ENCODE measurements around the gene TRAF3IP1. TPM values are rescaled to one million over a fixed set of nuclear protein-coding genes. Genes with fewer than 3 reads are reported as not detected.
"Not testable (repeated sequence)": the region's sequence is repeated elsewhere in the genome, so short reads cannot be mapped to it uniquely, and the experiment has no call there.

The TRAF3IP1 gene
- total RNA-seq, 1 experiment from 2014 or later = 6.8 TPM

DNA sequence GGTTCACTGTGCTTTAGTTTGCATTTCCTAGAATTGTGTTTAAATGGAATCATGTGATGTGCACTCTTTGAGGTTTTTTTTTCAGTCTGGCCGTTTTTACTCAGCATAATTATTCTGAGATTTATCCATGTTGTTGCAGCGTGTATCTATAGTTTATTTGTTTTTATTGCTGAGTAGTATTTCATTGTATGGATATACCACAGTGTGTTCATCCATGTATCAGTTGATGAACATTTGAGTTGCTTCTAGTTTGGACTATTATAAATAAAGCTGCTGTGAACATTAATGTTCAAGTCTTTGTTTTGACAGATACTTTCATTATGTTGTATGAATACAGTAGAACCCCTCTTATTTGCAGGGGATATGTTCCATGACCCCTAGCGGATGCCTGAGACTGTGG, 39.1 kb downstream of the TRAF3IP1 start:
- in situ Hi-C loops (cut with HindIII; ENCODE audit: low pct_unique_long_range_greater_than_20kb, low sequenced_read_pairs) = no loop called here
- DNase-seq (ENCODE audit: low read depth) = no peak

- DNase-seq (ENCODE audit: low read depth) = no peak
- in situ Hi-C loops (cut with HindIII; ENCODE audit: low pct_unique_long_range_greater_than_20kb, low sequenced_read_pairs) = no loop called here
Measured at GRCh38 chr2:238361877-238362276, 41.6 kb downstream of the TRAF3IP1 start.

DNA sequence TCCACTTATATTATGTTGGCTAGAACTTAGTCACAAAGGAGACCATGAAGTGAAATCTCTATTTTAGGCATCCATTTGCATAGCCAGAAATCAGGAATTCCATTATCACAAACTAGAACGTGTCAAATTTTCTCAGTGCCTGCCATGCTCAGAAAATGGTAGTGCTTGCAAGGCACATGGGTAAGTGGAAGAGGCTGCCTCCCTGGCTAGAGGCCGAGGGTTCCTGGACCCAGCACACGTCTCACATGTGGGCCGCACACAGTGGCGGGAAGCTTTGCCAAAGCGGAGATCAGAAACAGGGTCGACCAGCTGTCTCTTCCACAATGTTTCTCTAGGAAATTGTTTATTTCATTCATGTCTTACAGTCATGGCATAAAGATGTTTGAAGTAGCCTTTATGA, 42.3 kb downstream of the TRAF3IP1 start:
- no peak for DNase-seq (ENCODE audit: low read depth)
- in situ Hi-C loops (cut with HindIII; ENCODE audit: low pct_unique_long_range_greater_than_20kb, low sequenced_read_pairs) = no loop called here

GRCh38 chr2:238369591-238370040, 49.3 kb downstream of the TRAF3IP1 start:
- in situ Hi-C loops (cut with HindIII; ENCODE audit: low pct_unique_long_range_greater_than_20kb, low sequenced_read_pairs) = no loop called here
- DNase-seq (ENCODE audit: low read depth) = no peak

DNA sequence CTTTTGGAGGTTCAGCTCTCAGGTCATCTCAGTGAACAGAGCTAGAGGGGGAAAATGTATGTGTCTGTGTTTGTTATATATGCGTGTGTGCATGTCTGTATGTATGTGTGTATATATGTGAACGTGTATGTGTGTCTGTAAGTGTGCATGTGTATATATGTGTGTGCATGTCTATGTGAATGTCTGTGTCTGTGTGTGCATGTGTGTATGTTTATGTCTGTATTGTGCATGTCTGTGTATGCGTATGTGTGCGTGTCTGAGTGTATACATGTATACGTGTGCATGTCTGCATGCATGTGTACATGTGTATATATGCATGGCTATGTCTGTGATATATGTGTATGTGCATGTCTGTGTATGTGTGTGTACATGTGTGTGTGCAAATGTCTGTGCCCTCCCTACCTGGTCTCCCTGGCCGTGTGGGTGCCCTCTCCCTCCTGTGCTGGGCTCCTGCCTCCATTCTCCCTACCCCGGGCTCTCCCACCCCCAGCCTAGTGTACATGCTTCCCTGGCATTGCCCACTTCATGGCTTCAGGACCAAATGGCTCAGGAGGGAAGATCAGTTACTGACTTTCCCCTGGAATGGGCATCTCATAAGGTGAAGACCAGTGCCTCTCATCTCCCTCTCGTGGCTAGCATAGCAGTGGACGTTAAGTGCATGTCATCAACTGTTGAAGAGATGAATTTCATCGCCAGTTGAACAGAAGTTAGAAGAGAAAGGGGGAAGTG, 49.9 kb downstream of the TRAF3IP1 start:
- no peak for DNase-seq (ENCODE audit: low read depth)
- in situ Hi-C loops (cut with HindIII; ENCODE audit: low pct_unique_long_range_greater_than_20kb, low sequenced_read_pairs) = no loop called here

DNA sequence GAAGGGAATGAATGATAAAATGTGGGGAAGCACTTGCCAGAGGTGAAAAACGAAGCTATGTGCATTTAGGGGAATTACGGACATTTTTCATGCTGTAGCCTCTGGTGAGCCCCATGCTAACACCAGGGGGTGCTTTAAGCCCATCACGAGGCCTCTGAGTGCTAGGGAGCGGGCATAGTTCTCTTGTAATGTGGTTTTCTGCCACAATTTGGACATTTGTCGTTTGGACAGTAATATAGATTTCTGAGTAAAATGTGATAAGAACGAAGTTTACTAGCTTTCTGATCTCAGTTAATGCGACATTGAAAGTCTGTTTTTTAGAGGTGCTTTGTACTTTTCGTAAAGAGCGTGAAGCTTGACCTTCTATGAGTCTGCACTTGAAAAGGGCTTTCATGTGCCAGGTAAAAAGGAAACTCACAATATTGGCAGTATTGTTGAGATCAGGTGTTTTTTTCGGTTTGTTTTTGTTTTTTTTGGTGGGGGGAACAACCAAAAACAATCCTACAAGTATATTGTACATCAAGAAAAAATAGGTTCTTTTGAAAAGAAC, 50.6 kb downstream of the TRAF3IP1 start:
- in situ Hi-C loops (cut with HindIII; ENCODE audit: low pct_unique_long_range_greater_than_20kb, low sequenced_read_pairs) = no loop called here
- DNase-seq (ENCODE audit: low read depth) = no peak

DNA sequence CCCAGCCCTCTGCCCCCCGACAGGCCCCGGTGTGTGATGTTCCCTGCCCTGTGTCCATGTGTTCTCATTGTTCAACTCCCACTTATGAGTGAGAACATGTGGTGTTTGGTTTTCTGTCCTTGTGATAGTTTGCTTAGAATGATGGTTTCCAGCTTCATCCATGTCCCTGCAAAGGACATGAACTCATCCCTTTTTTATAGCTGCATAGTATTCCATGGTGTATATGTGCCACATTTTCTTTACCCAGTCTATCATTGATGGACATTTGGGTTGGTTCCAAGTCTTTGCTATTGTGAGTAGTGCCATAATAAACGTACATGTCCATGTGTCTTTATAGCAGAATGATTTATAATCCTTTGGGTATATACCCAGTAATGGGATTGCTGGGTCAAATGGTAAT, 52.0 kb downstream of the TRAF3IP1 start:
- in situ Hi-C loops (cut with HindIII; ENCODE audit: low pct_unique_long_range_greater_than_20kb, low sequenced_read_pairs); DNase-seq (ENCODE audit: low read depth): not testable (repeated sequence)

DNA sequence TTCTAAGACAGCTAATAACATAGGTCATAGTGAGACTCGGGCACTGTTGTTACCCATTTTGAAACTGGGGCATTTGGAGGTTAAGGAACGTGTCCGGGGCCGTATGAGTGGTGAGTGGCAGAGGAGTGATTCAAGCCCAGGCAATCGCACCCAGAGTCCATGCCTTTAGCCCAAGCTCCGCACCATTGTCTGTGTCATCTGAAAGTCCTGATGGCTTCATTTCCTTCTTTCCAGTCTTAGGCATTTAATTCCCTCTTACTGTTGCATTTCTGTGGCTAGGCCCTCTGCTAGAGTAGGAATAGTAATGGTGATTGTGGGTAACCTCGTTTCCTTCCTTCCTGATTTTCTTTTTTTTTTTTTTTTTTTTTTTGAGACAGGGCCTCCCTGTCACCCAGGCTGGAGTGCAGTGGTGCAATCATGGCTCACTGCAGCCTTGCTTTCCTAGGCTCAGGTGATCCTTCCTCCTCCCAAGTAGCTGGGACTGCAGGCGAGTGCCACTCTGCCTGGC, 56.6 kb downstream of the TRAF3IP1 start:
- in situ Hi-C loops (cut with HindIII; ENCODE audit: low pct_unique_long_range_greater_than_20kb, low sequenced_read_pairs) = no loop called here
- no peak for DNase-seq (ENCODE audit: low read depth)

- in situ Hi-C loops (cut with HindIII; ENCODE audit: low pct_unique_long_range_greater_than_20kb, low sequenced_read_pairs) = no loop called here
- DNase-seq (ENCODE audit: low read depth) = no peak
Measured at GRCh38 chr2:238378230-238379095, 58.1 kb downstream of the TRAF3IP1 start.

DNA sequence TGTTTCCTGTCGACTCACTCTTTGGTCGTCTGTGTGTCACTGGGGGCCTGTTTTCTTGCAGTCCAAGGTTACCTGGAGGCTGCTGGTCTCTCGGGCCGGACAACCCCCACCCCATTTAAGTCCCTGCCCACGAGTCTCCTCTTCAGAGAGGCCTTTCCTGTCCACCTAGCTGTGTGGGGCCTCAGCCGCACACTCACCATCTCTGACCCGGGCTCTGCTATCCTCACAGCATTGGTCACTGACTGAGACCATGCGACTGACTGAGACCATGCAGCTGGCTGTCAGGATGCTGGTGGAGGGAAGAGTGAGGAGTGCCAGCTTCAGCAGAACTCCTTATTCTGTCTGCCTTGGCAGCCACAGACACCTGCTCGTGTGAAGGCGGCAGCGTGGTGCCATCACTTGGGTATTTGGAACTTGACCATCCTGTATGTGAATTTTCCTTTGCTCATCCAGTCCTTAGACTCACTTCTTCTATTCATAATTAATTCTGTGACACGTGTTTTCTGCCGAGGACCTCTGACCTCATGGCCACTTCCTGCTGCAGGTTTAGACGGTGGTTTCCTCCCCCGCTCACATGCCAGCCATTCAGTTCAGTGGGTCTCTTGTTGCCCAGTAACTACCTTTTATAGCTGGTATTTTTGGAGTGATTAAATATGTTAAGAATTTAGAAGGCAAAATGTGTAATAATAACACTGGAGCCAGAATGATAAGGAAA, 58.9 kb downstream of the TRAF3IP1 start:
- in situ Hi-C loops (cut with HindIII; ENCODE audit: low pct_unique_long_range_greater_than_20kb, low sequenced_read_pairs) = no loop called here
- no peak for DNase-seq (ENCODE audit: low read depth)

DNA sequence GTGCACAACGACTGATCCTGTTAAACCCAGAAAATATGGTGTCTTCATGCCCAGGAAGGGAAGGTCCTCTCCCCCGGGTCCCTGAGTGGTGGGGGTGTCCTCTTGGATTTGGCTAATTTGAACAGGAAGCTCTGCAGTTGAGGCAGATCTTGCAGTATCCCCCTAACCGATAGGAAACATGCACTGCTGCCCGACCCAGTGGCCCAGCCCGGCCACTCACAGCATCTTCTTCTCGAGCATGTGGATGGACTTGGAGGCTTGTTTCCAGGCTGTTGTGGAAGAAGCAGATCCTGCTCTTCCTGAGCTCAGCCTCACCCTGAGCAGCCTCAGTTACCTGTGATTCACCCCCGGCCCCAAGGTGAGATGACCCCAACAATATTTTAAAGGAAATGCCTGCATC, 60.0 kb downstream of the TRAF3IP1 start:
- in situ Hi-C loops (cut with HindIII; ENCODE audit: low pct_unique_long_range_greater_than_20kb, low sequenced_read_pairs) = no loop called here
- DNase-seq (ENCODE audit: low read depth) = no peak

DNA sequence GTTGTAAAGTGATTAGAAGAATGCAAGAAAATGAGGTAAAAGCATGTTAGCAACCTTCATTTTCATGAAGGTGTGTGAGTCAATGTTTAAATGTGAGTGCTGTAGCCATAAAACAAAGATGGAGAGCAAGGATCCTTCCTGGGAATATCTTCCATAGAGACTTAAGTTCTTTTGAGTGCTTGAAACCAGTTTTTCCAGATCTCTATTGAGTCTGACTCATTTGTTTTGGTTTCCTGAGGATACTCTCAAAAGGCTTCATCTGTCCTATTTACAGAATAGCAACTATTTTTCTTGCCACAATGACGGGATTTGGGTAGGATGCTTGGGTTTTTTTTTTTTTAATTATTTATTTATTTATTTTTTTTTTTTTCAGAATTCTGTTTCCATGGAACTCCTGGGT, 60.5 kb downstream of the TRAF3IP1 start:
- DNase-seq (ENCODE audit: low read depth) = no peak

DNA sequence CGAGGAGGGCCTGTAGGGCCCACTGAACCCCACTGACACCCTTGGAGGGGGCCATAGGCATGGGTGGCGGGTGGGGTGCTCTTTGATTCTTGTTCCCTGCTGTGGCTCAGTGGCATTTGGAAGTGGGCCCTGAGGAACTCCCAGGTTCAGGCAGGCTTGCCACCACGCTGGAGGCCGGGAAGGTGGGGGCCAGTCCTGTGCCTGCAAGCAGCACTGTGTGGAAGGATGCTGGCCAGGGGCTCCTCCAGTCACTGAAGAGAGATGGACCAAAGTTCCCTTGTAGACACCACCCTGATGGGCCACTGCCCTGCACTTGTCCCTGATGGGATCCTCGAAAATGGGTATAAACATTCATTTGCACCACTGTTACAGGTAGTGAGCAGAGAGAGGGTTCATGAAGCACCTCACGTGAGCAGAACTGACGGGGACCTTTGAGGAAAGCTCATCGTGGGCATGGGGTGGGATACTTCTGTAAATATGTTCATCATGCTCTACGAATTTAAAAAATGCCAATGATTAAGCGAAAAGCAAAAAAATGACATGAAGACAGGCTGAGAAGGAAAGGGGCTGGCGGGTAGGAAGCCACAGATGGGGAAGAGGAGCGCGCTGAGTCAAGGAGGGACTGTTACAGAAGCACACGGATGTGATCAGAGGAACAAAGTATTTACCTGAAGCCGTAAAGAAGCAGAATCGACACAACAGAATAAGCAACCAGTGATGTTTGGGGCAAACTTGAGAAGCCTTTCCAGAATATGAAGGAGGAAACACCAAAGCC, 61.2 kb downstream of the TRAF3IP1 start:
- in situ Hi-C loops (cut with HindIII; ENCODE audit: low pct_unique_long_range_greater_than_20kb, low sequenced_read_pairs) = no loop called here

More for the DNA sequence above, 60.5 kb downstream of the TRAF3IP1 start:
- in situ Hi-C loops (cut with HindIII; ENCODE audit: low pct_unique_long_range_greater_than_20kb, low sequenced_read_pairs) = no loop called here

GRCh38 chr2:238382381-238382781, 62.1 kb downstream of the TRAF3IP1 start:
- in situ Hi-C loops (cut with HindIII; ENCODE audit: low pct_unique_long_range_greater_than_20kb, low sequenced_read_pairs) = no loop called here

More for the DNA sequence above, 61.2 kb downstream of the TRAF3IP1 start:
- DNase-seq (ENCODE audit: low read depth) = no peak

DNA sequence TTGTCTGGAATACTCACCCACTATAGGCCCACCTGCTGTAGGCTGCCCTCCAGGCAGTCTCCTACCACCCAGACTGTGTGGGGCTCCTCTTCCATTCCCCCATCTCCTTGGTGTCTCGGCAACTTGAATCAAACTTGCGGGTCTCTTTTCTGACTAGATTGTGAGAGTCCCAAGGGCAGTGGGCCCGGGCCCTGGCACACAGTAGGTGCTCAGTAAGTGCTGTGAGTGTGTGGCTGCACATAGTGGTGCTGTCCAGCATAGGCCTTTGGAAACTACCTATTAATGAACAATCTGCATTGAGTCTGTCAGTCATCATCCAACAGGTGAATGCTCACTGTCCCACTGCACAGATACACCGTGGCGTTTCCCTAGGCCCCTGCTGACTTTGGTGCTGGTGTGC, 62.8 kb downstream of the TRAF3IP1 start:
- in situ Hi-C loops (cut with HindIII; ENCODE audit: low pct_unique_long_range_greater_than_20kb, low sequenced_read_pairs) = no loop called here

More at GRCh38 chr2:238382381-238382781, 62.1 kb downstream of the TRAF3IP1 start:
- no peak for DNase-seq (ENCODE audit: low read depth)

GRCh38 chr2:238383743-238384380, 63.5 kb downstream of the TRAF3IP1 start:
- in situ Hi-C loops (cut with HindIII; ENCODE audit: low pct_unique_long_range_greater_than_20kb, low sequenced_read_pairs) = no loop called here
- no peak for DNase-seq (ENCODE audit: low read depth)

More for the DNA sequence above, 62.8 kb downstream of the TRAF3IP1 start:
- DNase-seq (ENCODE audit: low read depth) = no peak

DNA sequence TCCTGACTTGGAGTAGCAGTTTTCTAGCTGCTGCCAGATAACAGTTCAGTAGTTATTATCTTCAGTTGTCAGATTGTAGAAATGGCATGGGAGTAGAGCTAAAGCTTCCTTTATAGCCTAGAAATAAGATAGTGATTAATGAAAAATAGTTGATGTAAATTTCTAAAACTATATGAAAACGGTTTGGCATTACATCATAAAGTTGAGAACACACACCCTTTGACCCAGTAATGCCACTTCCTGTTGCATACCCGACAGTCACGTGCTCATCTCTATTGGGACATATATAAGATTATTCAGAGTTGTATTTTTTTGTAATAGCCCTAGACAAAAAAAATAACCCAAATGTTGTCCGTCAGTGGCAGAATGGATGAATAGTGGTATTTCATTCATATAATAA, 67.0 kb downstream of the TRAF3IP1 start:
- in situ Hi-C loops (cut with HindIII; ENCODE audit: low pct_unique_long_range_greater_than_20kb, low sequenced_read_pairs) = no loop called here
- no peak for DNase-seq (ENCODE audit: low read depth)

Data from Caki2 (cell line).